ENCODE results near the gene CPN2. TPM values are rescaled to one million over a fixed set of nuclear protein-coding genes. Genes with fewer than 3 reads are reported as not detected.
A peak's percentile ranks its signal among the peaks of the same experiment; 100 is the strongest.

The CPN2 gene
- polyA plus RNA-seq, 3 donors from 2014 or later, result not detected

DNA sequence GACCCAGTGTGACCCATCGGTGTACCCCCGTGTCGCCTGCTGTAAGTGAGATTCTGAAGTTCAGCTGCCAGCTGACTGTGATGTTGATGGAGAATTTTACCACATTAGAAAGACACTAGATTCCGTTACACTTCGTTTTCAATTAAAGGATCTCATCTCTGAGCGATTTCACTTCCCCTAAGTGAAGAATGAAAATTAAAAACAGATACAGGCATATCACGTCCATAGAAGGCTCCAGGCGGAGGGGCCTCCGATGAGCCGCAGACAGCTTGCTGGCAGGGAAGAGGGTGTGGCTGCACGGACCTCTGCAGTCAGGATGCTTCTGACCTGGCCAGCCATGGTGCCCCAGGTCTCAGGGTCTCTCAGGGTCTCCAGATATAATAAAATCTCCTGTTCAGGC, 6.6 kb upstream of the CPN2 start:
- Mint-ChIP-seq H3K27me3 (ENCODE audit: low read depth in 3 of 3) (peaks cover 3 to 8% (median 4%) of the 10 kb centered on the region in 3 donors), H3K27ac (no peak overlapping the region), H3K4me1 (no peaks in the 10 kb centered on the region), H3K36me3 (no peaks in the 10 kb centered on the region), H3K9me3 (no peaks in the 10 kb centered on the region), H3K4me3 (no peak overlapping the region)
- no peak for DNase-seq

DNA sequence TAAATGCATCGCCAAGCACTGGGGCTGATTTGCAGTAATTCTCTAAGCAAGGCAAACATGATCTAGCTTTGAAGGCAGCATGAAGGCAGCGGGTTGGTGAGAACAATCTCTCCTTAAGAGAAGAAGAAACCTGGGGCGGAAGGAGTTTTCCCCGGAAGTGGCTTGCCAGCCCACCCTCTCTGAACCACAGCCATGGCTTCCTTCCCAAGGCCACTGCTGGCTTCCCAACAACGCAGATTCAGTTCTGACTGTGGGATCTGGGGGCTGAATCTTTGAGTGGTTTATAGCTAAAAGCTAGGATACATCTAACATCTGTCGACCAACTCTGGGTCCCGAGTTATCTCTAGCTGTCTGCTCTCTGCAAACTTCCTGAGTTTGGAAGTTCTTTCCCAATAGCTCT, 4.3 kb upstream of the CPN2 start:
- DNase-seq, result no peak
- no peak overlapping the region for H3K4me3 Mint-ChIP-seq
- no peaks in the 10 kb centered on the region for H3K36me3 Mint-ChIP-seq
- H3K9me3 Mint-ChIP-seq, result no peaks in the 10 kb centered on the region
- H3K4me1 Mint-ChIP-seq, result no peaks in the 10 kb centered on the region
- peaks cover 3 to 4% (median 4%) of the 10 kb centered on the region in 3 donors for H3K27me3 Mint-ChIP-seq (ENCODE audit: low read depth in 3 of 3)
- no peak overlapping the region for H3K27ac Mint-ChIP-seq

DNA sequence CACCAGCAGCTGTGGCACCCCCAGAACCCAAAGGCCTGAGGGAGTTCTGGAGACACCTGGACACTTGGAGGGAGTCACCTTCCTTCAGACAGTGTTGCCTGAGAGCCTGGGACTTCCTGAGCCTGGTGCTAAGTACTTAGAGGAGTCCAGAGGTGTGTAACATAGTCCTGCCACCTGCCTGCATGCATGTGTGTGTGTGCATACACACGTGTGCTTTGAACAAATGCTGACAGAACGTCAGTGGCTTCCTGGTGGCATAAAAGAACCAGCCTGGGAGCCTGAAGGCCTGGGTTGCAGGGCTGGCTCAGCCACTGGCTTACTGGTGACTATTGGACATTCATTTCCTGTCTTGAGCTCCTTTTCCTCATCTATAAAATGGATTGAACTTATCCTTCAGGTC, 3.2 kb upstream of the CPN2 start:
- no peaks in the 10 kb centered on the region for H3K36me3 Mint-ChIP-seq
- no peak overlapping the region for H3K4me3 Mint-ChIP-seq
- H3K27me3 Mint-ChIP-seq (ENCODE audit: low read depth in 3 of 3), result peaks cover 0 to 3% (median 2%) of the 10 kb centered on the region in 3 donors
- no peak for DNase-seq
- no peaks in the 10 kb centered on the region for H3K4me1 Mint-ChIP-seq
- no peaks in the 10 kb centered on the region for H3K9me3 Mint-ChIP-seq
- H3K27ac Mint-ChIP-seq, result no peak overlapping the region

DNA sequence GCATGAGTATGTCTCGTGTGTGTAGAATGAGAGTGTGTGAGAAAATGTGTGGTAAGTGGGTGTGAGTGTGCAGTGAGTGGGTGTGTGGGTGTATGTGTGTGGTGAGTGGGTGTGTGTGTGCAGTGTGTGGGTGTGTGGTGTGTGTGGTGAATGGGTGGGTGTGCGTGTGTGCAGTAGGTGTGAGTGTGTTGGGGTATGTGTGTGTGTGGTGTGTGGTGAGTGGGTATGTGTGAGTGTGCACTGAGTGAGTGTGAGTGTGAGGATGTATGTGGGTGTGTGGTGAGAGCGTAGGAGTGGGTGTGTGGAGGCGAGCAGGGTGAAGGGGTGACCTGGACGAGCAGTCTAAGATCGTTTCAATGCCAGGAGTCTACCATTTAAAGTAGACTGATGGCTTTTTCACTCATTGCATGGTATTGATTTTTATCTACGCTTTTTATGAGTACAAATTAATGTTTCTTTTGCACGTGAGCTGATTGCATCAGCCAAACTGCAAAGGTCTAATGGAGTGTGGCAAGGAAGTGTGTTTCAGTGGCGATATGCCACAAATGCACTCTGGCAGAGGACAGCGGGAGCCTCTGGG, 1.6 kb upstream of the CPN2 start:
- Mint-ChIP-seq H3K9me3 (no peaks in the 10 kb centered on the region), H3K4me1 (no peaks in the 10 kb centered on the region), H3K4me3 (no peak overlapping the region)

DNA sequence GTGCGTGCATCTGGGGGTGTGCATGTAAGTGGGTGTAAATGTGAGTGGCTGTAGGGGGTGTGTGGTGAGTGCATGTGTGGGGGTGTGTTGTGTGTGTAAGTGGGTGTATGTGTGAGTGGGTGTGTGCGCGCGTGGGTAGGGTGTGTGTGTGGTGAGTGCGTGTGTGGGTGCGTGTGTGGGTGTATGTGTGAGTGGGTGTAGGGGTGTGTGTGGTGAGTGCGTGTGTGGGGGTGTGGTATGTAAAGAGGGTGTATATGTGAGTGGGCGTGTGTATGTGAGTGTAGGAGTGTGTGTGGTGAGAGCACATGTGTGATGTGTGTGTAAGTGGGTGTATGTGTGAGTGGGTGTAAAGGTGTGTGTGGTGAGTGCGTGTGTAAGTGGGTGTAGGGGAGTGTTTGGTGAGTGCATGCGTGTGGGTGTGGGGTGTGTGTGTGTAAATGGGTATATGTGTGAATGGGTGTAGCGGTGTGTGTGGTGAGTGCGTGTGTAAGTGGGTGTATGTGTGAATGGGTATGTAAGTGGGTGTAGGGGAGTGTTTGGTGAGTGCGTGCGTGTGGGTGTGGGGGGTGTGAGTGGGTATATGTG, 916 bp upstream of the CPN2 start:
- no peak for DNase-seq
- H3K27me3 Mint-ChIP-seq (ENCODE audit: low read depth in 3 of 3), result no peaks in the 10 kb centered on the region
- no peaks in the 10 kb centered on the region for H3K36me3 Mint-ChIP-seq
- no peak overlapping the region for H3K4me3 Mint-ChIP-seq
- no peaks in the 10 kb centered on the region for H3K9me3 Mint-ChIP-seq
- no peak overlapping the region for H3K27ac Mint-ChIP-seq
- no peaks in the 10 kb centered on the region for H3K4me1 Mint-ChIP-seq

More for the DNA sequence above, 1.6 kb upstream of the CPN2 start:
- no peak for DNase-seq
- no peaks in the 10 kb centered on the region for H3K36me3 Mint-ChIP-seq
- no peaks in the 10 kb centered on the region for H3K27me3 Mint-ChIP-seq (ENCODE audit: low read depth in 3 of 3)
- H3K27ac Mint-ChIP-seq, result no peak overlapping the region

DNA sequence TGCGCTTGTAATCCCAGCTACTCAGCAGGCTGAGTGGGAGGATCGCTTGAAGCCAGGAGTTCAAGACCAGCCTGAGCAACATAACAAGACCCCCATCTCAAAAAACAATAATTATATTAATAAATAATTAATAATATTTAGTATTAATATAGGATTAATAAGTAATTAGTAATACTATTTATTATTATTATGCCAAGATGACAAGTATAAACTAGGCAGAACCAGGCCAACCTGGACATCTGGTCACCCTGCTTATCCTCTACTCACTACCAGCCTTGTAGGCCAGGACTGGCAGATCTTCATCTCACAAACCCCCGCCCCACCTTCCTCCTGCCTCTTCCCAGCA, 429 bp downstream of the CPN2 start:
- Mint-ChIP-seq H3K4me1 (no peaks in the 10 kb centered on the region), H3K9me3 (no peaks in the 10 kb centered on the region), H3K36me3 (no peaks in the 10 kb centered on the region), H3K27ac (no peak overlapping the region), H3K4me3 (no peak overlapping the region), H3K27me3 (ENCODE audit: low read depth in 3 of 3) (no peaks in the 10 kb centered on the region)
- DNase-seq, result no peak

DNA sequence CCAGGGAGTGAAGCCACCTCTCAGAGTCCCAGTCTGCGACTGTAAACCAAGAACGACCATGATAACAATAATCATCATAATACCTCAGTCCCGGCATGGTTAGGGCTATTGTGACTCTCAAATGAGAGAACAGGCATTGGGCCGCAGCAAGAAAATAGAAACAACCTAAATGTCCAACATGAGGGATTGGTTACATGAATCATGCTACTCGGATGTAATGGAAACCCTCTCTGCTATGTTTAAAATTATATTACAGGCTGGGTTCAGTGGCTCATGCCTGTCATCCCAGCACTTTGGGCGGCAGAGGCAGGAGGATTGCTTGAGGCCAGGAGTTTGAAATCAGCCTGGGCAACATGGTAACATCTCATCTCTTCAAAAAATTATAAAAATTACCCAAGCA, 2.8 kb downstream of the CPN2 start:
- H3K27me3 Mint-ChIP-seq (ENCODE audit: low read depth in 3 of 3), result peaks cover 0 to 3% (median 0%) of the 10 kb centered on the region in 3 donors
- DNase-seq, result no peak
- H3K4me3 Mint-ChIP-seq, result no peak overlapping the region
- H3K4me1 Mint-ChIP-seq, result peaks cover 0 to 4% of the 10 kb centered on the region in 2 donors
- H3K36me3 Mint-ChIP-seq, result no peaks in the 10 kb centered on the region
- H3K9me3 Mint-ChIP-seq, result no peaks in the 10 kb centered on the region
- no peak overlapping the region for H3K27ac Mint-ChIP-seq

DNA sequence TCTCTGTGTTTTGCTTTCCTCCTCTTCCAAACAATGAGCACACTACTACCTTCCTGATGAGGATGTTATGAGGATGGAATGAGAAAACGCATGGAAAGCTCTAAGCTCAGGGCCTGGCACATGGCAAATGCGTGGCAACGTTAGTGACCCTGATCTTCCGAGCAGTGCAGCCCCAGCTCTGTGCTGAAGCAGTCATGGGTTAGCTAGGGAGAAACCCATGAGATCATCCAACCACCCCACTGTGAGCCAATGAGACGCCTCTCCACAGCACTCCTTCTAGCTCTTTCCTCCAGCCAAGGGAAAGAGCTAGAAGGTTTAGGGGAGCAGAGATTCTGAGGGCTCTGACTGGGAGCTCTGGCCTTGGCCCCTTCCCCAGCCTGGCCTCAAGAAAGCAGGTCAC, 4.5 kb downstream of the CPN2 start:
- H3K9me3 Mint-ChIP-seq, result no peaks in the 10 kb centered on the region
- no peaks in the 10 kb centered on the region for H3K36me3 Mint-ChIP-seq
- H3K4me3 Mint-ChIP-seq, result no peak overlapping the region
- H3K27ac Mint-ChIP-seq, result no peak overlapping the region
- peaks cover 0 to 4% of the 10 kb centered on the region in 2 donors for H3K4me1 Mint-ChIP-seq
- H3K27me3 Mint-ChIP-seq (ENCODE audit: low read depth in 3 of 3), result peaks cover 0 to 10% (median 2%) of the 10 kb centered on the region in 3 donors
- DNase-seq, result no peak

DNA sequence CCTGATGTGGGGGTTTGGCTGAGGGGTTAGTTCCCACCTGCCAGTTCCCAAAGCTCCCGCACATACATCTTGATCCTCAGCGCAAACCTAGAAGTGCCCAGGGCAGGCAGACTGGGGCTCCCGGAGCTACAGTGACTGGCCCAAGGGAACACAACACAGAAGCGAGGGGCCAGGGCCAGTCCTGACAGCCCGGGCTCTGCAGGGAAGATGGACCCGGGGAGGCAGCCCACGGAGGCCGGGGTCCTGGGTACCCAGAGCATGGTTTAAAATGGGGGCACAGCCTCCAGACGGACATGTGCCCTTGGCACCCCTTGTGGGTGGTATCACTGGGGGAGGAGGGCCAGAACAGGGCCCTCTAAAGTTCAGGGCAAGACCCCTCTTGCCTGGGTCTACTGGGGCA, 5.1 kb downstream of the CPN2 start:
- H3K27me3 Mint-ChIP-seq (ENCODE audit: low read depth in 3 of 3), result peaks cover 0 to 10% (median 2%) of the 10 kb centered on the region in 3 donors

DNA sequence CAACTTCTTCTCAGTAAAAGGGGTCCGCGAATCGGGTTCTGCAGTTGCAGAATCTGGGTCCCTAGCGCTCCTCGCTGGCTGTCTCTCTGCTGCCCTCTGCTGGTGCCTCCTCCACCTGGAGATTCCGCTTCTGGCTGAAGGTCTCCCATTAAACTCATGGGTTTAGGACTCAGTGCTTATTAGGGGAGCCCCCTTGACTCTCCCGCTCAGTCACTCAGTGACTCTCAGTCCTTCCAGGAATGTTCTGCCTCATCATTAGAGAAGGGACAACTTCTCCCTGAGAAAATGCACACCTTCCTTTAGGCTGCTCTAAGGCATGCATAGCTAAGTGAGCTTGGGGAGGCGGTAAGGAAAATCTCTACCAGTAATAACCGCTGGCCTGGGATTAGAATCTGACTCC, 7.1 kb downstream of the CPN2 start:
- Mint-ChIP-seq H3K27me3 (ENCODE audit: low read depth in 3 of 3) (peaks cover 0 to 12% (median 2%) of the 10 kb centered on the region in 3 donors), H3K4me1 (peaks cover 0 to 4% of the 10 kb centered on the region in 2 donors), H3K9me3 (no peaks in the 10 kb centered on the region), H3K27ac (no peak overlapping the region), H3K36me3 (no peaks in the 10 kb centered on the region), H3K4me3 (no peak overlapping the region)
- peak; percentile 44 to 61 (median 52) for DNase-seq

More for the DNA sequence above, 5.1 kb downstream of the CPN2 start:
- Mint-ChIP-seq H3K9me3 (no peaks in the 10 kb centered on the region), H3K27ac (no peak overlapping the region), H3K4me1 (peaks cover 0 to 4% of the 10 kb centered on the region in 2 donors), H3K4me3 (no peak overlapping the region), H3K36me3 (no peaks in the 10 kb centered on the region)
- no peak for DNase-seq

DNA sequence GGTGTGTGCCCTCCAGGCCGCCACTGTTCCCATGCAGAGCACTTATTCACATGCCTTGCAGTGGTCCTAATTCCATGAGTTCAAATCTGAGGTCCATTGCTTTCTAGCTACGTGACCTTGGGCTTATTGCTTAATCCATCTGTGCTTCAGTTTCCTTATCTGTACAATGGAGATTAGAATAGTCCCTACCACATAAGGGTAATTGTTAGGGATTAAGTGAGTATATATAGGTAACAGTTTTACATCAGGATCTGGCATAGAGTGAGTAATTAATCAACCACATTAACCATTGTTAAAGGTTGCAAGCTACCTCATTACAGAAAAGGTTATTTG, 7.6 kb downstream of the CPN2 start:
- Mint-ChIP-seq H3K9me3 (no peaks in the 10 kb centered on the region), H3K27ac (no peak overlapping the region), H3K4me1 (peaks cover 0 to 4% of the 10 kb centered on the region in 2 donors), H3K36me3 (no peaks in the 10 kb centered on the region), H3K27me3 (ENCODE audit: low read depth in 3 of 3) (peaks cover 0 to 12% (median 3%) of the 10 kb centered on the region in 3 donors), H3K4me3 (no peak overlapping the region)
- DNase-seq, result no peak

DNA sequence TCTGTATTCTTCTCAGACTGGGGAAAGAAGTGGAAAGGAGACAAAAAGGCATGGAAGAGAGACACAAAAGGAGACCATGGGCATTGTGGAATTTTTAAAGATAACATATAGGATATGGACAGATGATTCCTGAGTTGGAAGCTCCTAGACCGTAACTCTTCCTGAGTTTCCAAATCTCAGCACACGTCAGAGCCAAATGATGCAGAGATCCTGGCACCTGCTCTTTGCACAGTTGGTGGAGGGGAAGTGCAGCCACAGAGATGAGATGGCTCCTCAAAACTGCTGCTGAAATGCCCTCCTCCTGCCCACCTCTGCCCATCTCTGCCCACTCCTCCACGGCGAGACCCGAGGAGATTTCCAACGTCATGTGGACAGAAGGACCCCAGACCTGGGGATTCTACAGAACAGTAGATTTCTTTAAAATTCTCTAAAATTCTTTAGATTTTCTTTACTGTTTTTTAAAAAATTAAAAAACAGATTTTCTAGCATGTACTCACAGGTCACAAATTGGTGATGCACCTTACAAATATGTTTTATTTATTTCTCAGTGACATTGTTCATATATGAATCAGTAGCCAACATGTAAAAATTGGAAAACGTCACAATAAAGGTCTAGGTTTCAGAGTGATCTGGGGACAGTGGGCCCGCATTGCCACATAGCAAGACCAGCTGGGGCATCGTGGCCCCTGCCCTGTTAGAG, 8.1 kb downstream of the CPN2 start:
- no peak overlapping the region for H3K4me3 Mint-ChIP-seq

DNA sequence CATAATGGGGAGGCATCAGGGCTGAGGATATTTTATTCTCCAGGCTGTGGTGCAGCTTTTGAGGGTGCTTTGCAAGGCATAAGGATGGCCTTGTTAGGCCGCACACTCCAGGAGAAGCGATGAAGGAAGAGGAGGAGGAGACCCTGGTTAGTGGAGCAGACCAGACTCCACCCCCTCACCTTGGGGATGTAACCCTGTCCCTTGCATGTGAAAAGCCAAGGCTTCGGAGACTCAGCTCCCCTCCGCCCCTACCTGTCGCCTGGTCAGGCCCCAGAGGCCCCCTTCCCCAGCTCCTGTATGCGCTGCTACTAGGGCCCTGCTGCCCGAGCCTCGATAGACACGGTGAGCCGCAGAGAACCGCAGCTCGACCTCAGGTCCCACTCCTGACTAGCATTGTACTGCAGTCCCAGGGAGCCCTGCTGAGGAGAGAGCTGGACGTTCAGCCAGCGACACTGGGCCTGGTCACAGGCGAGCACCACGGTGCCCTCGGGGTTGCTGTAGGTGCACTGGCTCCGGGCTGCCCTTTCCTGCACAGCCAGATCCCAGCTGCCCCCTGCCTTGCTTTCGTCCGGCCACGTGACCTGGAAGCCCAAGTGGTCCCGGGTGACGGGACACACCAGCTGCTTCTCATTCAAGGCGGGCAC, 10.2 kb downstream of the CPN2 start:
- H3K36me3 Mint-ChIP-seq, result no peaks in the 10 kb centered on the region
- H3K4me1 Mint-ChIP-seq, result peaks cover 0 to 4% of the 10 kb centered on the region in 2 donors
- H3K27ac Mint-ChIP-seq, result no peak overlapping the region
- H3K9me3 Mint-ChIP-seq, result no peaks in the 10 kb centered on the region
- peaks cover 0 to 15% (median 9%) of the 10 kb centered on the region in 3 donors for H3K27me3 Mint-ChIP-seq (ENCODE audit: low read depth in 3 of 3)
- H3K4me3 Mint-ChIP-seq, result no peak overlapping the region
- DNase-seq, result no peak

More for the DNA sequence above, 8.1 kb downstream of the CPN2 start:
- no peak for DNase-seq
- peaks cover 0 to 12% (median 4%) of the 10 kb centered on the region in 3 donors for H3K27me3 Mint-ChIP-seq (ENCODE audit: low read depth in 3 of 3)
- H3K9me3 Mint-ChIP-seq, result no peaks in the 10 kb centered on the region
- peaks cover 0 to 4% of the 10 kb centered on the region in 2 donors for H3K4me1 Mint-ChIP-seq
- no peak overlapping the region for H3K27ac Mint-ChIP-seq
- H3K36me3 Mint-ChIP-seq, result no peaks in the 10 kb centered on the region

DNA sequence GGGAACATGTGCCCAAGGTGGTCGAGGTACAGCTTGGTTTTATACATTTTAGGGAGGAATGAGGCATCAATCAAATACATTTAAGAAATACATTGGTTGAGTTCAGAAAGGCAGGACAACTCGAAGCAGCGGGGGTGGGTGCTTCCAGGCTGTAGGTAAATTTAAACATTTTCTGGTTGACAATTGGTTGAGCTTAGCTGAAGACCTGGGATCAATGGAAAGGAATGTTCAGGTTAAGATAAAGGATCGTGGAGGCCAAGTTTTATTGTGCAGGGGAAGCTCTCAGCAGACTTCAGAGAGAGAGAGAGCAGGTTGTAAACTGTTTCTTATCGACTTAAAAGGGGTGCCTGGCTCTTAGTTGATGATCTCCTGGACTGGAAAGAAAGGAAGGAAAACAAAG, 11.3 kb downstream of the CPN2 start:
- H3K4me1 Mint-ChIP-seq, result peaks cover 0 to 4% of the 10 kb centered on the region in 2 donors
- H3K9me3 Mint-ChIP-seq, result no peaks in the 10 kb centered on the region
- no peak for DNase-seq
- no peak overlapping the region for H3K27ac Mint-ChIP-seq
- no peaks in the 10 kb centered on the region for H3K36me3 Mint-ChIP-seq
- H3K4me3 Mint-ChIP-seq, result no peak overlapping the region
- peaks cover 1 to 15% (median 9%) of the 10 kb centered on the region in 3 donors for H3K27me3 Mint-ChIP-seq (ENCODE audit: low read depth in 3 of 3)

Data from immature natural killer cell (primary cell).